ENCODE results near the gene USP44.

DNA sequence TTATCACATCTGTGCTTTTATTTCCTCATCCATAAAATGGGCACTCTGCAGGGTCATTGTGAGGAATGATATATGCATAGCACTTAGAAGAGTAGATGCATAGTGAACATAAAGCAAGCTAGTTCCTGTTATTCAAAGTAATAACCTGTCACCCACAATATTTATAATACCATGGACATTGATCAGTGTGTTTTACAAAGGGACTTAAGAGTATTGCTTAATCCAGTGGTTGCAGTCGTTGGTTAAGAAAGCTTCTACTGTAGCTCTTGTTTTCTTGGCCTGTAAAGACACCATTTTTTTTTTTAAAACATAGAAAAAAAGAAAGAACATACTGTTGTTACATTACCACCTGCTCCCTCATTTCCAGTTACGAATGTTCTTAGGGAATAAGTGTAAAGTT is 64.3 kb downstream of the USP44 start:
- TF ChIP-seq, protein P1, sequence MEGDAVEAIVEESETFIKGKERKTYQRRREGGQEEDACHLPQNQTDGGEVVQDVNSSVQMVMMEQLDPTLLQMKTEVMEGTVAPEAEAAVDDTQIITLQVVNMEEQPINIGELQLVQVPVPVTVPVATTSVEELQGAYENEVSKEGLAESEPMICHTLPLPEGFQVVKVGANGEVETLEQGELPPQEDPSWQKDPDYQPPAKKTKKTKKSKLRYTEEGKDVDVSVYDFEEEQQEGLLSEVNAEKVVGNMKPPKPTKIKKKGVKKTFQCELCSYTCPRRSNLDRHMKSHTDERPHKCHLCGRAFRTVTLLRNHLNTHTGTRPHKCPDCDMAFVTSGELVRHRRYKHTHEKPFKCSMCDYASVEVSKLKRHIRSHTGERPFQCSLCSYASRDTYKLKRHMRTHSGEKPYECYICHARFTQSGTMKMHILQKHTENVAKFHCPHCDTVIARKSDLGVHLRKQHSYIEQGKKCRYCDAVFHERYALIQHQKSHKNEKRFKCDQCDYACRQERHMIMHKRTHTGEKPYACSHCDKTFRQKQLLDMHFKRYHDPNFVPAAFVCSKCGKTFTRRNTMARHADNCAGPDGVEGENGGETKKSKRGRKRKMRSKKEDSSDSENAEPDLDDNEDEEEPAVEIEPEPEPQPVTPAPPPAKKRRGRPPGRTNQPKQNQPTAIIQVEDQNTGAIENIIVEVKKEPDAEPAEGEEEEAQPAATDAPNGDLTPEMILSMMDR (IDR thresholded peaks at IDR 0.05) = no peak
- no peak for TF ChIP-seq POLR2AphosphoS5 (IDR thresholded peaks at IDR 0.05)

Measured in prostate gland (tissue), 2 donors.